ENCODE data around the gene MARK1. TPM values are rescaled to one million over a fixed set of nuclear protein-coding genes. Genes with fewer than 3 reads are reported as not detected.

Gene MARK1
- total RNA-seq, 1 donor from 2014 or later, result 105 TPM

- no peak for DNase-seq
- H3K27ac Mint-ChIP-seq (ENCODE audit: unreplicated experiment), result peak overlapping the region; percentile 97
- peaks cover 15% of the 10 kb centered on the region for H3K27me3 Mint-ChIP-seq (ENCODE audit: unreplicated experiment)
- peak overlapping the region; percentile 73 for H3K4me3 Mint-ChIP-seq (ENCODE audit: unreplicated experiment)
- H3K36me3 Mint-ChIP-seq (ENCODE audit: unreplicated experiment), result peaks cover 7% of the 10 kb centered on the region
- H3K9me3 Mint-ChIP-seq (ENCODE audit: unreplicated experiment), result peaks cover 15% of the 10 kb centered on the region
- TF ChIP-seq, protein P1, sequence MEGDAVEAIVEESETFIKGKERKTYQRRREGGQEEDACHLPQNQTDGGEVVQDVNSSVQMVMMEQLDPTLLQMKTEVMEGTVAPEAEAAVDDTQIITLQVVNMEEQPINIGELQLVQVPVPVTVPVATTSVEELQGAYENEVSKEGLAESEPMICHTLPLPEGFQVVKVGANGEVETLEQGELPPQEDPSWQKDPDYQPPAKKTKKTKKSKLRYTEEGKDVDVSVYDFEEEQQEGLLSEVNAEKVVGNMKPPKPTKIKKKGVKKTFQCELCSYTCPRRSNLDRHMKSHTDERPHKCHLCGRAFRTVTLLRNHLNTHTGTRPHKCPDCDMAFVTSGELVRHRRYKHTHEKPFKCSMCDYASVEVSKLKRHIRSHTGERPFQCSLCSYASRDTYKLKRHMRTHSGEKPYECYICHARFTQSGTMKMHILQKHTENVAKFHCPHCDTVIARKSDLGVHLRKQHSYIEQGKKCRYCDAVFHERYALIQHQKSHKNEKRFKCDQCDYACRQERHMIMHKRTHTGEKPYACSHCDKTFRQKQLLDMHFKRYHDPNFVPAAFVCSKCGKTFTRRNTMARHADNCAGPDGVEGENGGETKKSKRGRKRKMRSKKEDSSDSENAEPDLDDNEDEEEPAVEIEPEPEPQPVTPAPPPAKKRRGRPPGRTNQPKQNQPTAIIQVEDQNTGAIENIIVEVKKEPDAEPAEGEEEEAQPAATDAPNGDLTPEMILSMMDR (IDR thresholded peaks at IDR 0.05; ENCODE audit: partially characterized antibody, unreplicated experiment), result no peak
- H3K4me1 Mint-ChIP-seq (ENCODE audit: low read depth, unreplicated experiment), result peaks cover 48% of the 10 kb centered on the region
These were observed 127.6 kb downstream of the MARK1 start for GRCh38 chr1:220655509-220655908.

DNA sequence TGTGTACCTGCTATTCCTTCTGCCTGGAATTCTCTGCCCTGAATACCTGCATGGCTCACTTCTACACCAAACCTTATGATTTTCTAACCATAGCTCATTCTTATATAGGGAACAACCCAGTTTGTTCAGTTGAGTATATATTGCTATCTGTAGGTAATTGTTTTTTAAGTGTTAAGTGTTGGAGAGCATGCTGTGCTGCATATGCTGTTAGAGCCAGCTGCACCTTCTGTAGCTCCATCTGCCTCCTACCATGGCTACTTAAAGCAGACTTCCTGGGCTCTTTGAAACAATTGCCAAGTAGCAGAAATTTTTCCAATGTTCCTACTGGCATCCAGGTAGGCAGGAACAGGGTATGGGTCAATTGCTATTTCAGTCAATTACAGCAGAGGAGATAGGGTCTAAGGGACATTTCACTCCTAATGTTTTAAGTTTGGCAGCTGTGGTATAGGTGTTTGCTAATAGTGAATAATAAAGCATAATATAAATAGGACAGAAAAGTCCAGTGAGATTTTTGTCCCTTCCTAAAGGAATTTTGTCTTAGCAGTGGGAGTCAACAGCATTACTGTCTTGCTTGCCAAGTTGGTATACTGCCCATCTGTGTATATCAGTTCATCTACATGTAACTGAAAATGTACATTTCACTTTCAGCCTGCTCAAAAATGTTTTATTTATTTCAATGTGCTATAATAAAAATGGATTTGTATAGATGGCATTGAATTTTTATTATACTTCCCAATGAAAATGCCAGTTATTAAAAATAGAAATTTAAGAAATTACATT lies 128.2 kb downstream of the MARK1 start:
- no peak for DNase-seq
- Mint-ChIP-seq H3K36me3 (ENCODE audit: unreplicated experiment) (peaks cover 13% of the 10 kb centered on the region), H3K9me3 (ENCODE audit: unreplicated experiment) (peaks cover 19% of the 10 kb centered on the region), H3K4me1 (ENCODE audit: low read depth, unreplicated experiment) (peaks cover 48% of the 10 kb centered on the region), H3K27ac (ENCODE audit: unreplicated experiment) (peak overlapping the region; percentile 97), H3K4me3 (ENCODE audit: unreplicated experiment) (peak overlapping the region; percentile 73), H3K27me3 (ENCODE audit: unreplicated experiment) (peaks cover 15% of the 10 kb centered on the region)
- TF ChIP-seq, protein P1 (IDR thresholded peaks at IDR 0.05; ENCODE audit: partially characterized antibody, unreplicated experiment), result no peak

DNA sequence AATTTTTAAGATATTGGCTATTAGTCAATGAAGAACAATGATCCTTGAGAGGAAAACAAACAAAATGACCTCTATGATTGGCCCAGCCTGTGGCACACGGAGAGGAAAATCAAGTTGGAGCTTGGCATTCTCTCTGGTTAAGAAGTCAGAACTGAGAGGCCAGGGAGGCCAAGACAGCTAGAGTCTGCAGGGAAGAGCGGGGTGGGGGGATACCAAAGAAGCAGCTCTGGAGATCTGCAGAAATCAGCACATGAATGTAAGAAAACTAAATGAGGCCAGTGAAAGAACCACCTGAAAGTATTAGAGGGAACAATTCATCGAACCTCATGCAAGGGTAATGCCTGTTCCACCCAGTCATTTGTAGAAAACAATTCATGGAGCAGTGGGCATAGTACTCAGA lies 138.4 kb downstream of the MARK1 start:
- Mint-ChIP-seq H3K27ac (ENCODE audit: unreplicated experiment) (peak overlapping the region; percentile 44), H3K4me1 (ENCODE audit: low read depth, unreplicated experiment) (peaks cover 16% of the 10 kb centered on the region), H3K4me3 (ENCODE audit: unreplicated experiment) (no peak overlapping the region), H3K36me3 (ENCODE audit: unreplicated experiment) (peaks cover 28% of the 10 kb centered on the region), H3K27me3 (ENCODE audit: unreplicated experiment) (peaks cover 5% of the 10 kb centered on the region), H3K9me3 (ENCODE audit: unreplicated experiment) (peaks cover 11% of the 10 kb centered on the region)
- TF ChIP-seq, protein P1 (IDR thresholded peaks at IDR 0.05; ENCODE audit: partially characterized antibody, unreplicated experiment), result no peak
- no peak for DNase-seq

DNA sequence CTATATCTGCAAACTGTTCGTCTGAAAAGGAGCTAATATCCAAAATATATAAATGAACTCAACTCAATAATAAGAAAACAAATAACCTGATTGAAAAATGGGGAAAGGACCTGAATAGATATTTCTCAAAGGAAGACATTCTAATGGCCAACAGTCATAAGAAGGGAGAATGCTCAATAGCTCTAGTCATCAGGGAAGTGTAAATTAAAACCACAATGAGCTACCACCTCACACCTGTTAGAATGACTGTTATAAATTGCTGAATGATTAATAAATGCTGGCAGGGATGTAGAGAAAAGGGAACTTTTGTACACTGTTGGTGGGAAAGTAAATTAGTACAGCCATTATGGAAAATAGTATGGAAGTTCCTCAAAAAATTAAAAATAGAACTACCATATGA lies 141.1 kb downstream of the MARK1 start:
- TF ChIP-seq, protein P1 (IDR thresholded peaks at IDR 0.05; ENCODE audit: partially characterized antibody, unreplicated experiment), result no peak
- no peak overlapping the region for H3K27ac Mint-ChIP-seq (ENCODE audit: unreplicated experiment)
- H3K4me1 Mint-ChIP-seq (ENCODE audit: low read depth, unreplicated experiment), result peaks cover 18% of the 10 kb centered on the region
- peaks cover 5% of the 10 kb centered on the region for H3K27me3 Mint-ChIP-seq (ENCODE audit: unreplicated experiment)
- peaks cover 22% of the 10 kb centered on the region for H3K36me3 Mint-ChIP-seq (ENCODE audit: unreplicated experiment)
- H3K4me3 Mint-ChIP-seq (ENCODE audit: unreplicated experiment), result no peak overlapping the region
- peaks cover 11% of the 10 kb centered on the region for H3K9me3 Mint-ChIP-seq (ENCODE audit: unreplicated experiment)
- no peak for DNase-seq

- no peak for DNase-seq
- Mint-ChIP-seq H3K27ac (ENCODE audit: unreplicated experiment) (no peak overlapping the region), H3K9me3 (ENCODE audit: unreplicated experiment) (peaks cover 11% of the 10 kb centered on the region)
These were observed 142.4 kb downstream of the MARK1 start for GRCh38 chr1:220670365-220670764.

More at GRCh38 chr1:220670365-220670764, 142.4 kb downstream of the MARK1 start:
- H3K36me3 Mint-ChIP-seq (ENCODE audit: unreplicated experiment), result peaks cover 17% of the 10 kb centered on the region
- peaks cover 22% of the 10 kb centered on the region for H3K4me1 Mint-ChIP-seq (ENCODE audit: low read depth, unreplicated experiment)
- no peak overlapping the region for H3K4me3 Mint-ChIP-seq (ENCODE audit: unreplicated experiment)
- peaks cover 5% of the 10 kb centered on the region for H3K27me3 Mint-ChIP-seq (ENCODE audit: unreplicated experiment)
- TF ChIP-seq, protein P1 (IDR thresholded peaks at IDR 0.05; ENCODE audit: partially characterized antibody, unreplicated experiment), result no peak

All from glutamatergic neuron (in vitro differentiated cells).